HTR-8/SVneo (cell line): ENCODE results near the gene SAPCD1.
"Not testable (repeated sequence)": the region's sequence is repeated elsewhere in the genome, so short reads cannot be mapped to it uniquely, and the experiment has no call there.

Experiments used
- DNase-seq: peaks from one replicate; pipeline ENCODE4 v3.0.0; 2011; ENCODE audit warnings: low spot score, mixed read lengths; ENCODE audit not compliant: insufficient read length
- FAIRE-seq: peaks from 2 replicates; lab custom pipeline; 2011; peaks lifted over from hg19 to GRCh38; lab: Jason Lieb, UNC

Gene SAPCD1

GRCh38 chr6:31794294-31794865 is 31.9 kb downstream of the SAPCD1 start:
- DNase-seq = no peak
- no peak for FAIRE-seq

- no peak for DNase-seq
These were observed 32.6 kb downstream of the SAPCD1 start for GRCh38 chr6:31794866-31795615.

DNA sequence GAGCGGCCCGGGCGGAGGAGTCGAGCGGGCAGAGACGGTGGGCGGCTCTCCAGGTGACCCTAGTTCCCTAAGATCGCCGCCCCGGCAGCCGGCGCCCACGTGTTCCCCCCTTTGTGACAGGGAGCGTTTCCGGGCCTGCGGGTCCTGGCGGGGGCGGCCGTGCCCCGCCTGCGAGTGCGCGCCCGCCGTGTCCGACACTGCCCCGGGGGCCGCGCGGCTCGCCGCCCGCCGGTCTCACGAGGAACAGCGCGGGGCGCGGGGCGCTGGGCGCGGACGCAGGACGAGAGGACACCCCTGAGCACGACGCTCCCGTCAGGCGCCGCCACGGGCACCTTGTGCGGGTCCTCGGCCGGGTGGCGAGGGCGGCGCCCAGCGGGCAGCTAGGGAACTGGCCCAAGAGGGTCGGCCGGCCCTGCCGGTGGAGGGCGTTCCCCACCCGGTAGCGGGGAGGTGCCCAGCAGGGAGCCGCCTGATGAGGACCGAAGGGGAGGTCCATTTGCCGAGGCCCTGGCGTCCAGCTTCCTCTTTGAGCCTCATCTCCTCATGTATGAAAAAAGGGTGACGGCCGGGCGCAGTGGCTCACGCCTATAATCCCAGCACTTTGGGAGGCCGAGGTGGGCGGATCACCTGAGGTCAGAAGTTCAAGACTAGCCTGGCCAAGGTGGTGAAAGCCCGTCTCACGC is 33.3 kb downstream of the SAPCD1 start, which contains the start of gene VARS1:
VARS1 (minus strand) TSS at position 137 of the 683 bp plus-strand sequence. CDS start 535 bp downstream, outside the sequence.
- FAIRE-seq = peak; percentile 89
- DNase-seq = peak; percentile 96

More at GRCh38 chr6:31794866-31795615, 32.6 kb downstream of the SAPCD1 start:
- FAIRE-seq = no peak

- no peak for DNase-seq
- FAIRE-seq = no peak
These were observed 34.5 kb downstream of the SAPCD1 start for GRCh38 chr6:31796993-31797385.

DNA sequence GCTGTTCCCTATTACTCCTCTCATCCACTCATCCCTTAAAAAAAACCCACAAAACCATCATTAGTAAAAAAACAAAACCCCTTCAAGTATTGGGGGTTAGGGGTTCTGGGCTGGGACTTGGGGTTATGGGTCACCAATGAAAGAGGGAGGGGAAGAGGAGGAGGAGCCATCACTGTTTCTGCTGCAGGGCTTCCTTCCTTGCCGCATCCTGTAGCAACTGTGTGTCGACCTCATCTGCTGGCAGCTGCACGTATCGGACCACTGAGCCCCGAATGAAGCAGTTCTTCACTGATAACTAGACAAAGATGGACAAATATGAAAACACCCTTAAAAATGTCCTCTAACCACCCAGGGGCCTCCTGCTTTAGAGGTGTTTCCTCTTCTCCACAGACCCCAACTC is 35.1 kb downstream of the SAPCD1 start:
- FAIRE-seq = no peak
- no peak for DNase-seq

DNA sequence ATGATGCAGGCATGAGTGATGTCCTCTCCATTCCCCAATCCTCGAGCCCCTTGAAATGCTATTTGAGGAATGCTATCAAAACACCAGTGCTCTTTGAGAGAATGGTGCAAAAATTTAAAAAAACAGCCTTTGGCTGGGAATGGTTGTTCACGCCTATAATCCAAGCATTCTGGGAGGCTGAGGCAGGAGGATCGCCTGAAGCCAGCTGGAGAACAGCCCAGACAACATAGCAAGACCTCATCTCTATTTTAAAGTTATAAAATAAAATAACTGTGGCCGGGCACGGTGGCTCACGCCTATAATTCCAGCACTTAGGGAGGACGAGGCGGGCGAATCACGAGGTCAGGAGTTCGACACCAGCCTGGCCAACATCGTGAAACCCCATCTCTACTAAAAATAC is 37.3 kb downstream of the SAPCD1 start:
- no peak for DNase-seq
- FAIRE-seq = no peak

DNA sequence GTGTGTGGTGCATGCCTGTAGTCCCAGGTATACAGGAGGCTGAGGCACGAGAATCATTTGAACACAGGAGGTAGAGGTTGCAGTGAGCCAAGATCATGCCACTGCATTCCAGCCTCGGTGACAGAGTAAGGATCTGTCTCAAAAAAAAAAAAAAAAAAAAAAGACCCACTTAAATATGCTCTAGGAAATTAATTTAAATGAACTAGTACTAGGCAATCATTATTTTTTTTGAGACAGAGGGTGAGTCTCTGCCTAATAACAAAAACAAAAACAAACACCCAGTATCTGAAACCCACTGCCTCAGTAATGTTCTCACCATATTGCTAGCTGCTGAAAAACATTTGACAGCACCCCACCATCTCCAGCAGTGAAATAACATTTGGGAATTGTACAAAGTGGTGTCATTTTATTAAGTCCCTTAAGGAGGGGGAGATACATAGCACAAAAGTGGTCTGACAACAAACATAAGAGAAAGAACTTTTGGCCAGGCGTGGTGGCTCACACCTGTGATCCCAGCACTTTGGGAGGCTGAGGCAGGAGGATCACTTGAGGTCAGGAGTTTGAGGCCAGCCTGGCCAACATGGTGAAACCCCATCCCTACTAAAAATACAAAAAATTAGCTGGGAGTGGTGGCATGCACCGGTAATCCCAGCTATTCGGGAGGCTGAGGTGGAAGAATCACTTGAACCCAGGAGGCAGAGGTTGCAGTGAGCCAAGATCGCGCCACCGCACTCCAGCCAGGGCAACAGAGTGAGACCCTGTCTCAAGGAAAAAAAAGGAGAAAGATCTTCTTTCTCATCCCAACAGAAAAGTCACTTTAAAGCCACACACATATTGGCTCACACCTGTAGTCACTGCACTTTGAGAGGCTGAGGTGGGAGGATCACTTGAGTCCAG is 38.8 kb downstream of the SAPCD1 start:
- not testable (repeated sequence) for DNase-seq, FAIRE-seq

GRCh38 chr6:31805939-31806469 is 43.5 kb downstream of the SAPCD1 start:
- FAIRE-seq (no peak), DNase-seq (no peak)

DNA sequence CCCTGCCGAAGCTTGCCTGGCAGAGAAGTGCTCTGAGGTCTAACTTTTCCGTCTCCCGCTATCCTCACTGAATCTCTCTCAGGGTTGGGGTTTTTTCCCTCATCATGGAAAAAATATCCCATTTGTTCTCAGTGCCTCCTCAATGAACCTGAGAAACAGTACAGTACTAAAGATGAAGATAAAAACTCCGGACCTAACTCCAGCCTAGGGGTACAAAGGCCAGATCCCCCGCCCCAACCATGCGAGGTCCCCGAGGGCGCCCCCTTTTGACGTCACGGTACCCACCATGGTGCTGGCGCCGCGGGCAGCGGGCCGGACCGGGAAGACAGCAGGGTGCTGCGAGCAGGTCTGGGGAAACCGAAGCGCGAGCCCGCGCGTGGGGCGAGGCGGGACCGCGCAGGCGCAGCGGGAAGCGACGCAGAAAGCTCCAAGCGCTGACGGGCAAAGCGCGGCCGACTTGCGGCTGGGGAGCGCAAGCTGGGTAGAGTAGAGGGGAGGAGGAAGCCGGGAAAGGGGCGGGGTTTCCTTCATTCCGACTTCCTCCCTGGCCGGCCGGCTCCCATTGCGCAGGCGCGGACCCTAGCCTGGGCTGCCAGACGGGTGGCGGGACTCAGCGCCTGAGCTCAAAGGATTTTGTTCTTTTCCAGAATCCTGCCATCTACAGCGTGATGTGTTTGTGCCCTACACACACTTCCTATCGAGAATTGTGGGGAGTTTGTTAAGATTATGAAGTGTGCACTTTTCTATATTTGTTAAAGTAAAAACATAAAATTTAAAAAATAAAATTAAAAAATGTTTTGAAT is 44.2 kb downstream of the SAPCD1 start, which contains the start of gene LSM2:
LSM2 (minus strand) TSS at position 497 of the 803 bp plus-strand sequence; CDS start at position 288, 209 bp downstream.
- FAIRE-seq (peak; percentile 93), DNase-seq (peak; percentile 99)

- DNase-seq, FAIRE-seq: not testable (repeated sequence)
These were observed 46.1 kb downstream of the SAPCD1 start for GRCh38 chr6:31808599-31808998.

DNA sequence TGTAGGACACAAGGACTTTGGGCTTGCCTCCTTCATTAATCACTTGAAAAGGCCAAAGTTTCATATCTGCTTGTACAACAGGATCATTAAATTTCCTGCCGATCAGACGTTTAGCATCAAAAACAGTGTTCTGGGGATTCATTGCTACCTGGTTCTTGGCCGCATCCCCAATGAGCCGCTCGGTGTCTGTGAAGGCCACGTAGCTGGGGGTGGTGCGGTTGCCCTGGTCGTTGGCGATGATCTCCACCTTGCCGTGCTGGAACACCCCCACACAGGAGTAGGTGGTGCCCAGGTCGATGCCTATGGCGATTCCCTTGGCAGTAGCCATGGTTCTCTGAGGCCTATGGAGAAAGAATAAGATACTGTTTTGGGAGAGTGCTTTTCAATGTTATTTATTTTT is 49.2 kb downstream of the SAPCD1 start:
- DNase-seq (no peak), FAIRE-seq (no peak)

DNA sequence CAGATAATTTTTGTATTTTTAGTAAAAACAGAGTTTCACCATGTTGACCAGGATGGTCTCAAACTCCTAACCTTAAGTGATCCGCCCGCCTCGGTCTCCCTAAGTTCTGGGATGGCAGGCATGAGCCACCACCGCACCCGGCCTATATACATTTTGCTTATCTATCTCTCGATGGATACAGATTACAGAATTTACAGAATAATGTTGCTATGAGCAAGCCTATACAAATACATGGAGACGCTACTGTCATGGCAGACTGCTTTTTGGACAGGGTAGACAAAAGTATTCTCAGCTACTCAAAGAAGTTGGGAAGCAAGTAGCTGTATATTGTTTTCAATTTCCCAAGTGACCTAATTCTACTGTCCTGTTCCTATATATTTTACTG is 51.0 kb downstream of the SAPCD1 start:
- no peak for DNase-seq
- FAIRE-seq = no peak
